Effector memory CD8-positive, alpha-beta T cell (primary cell): ENCODE measurements around the gene ASB13.
A peak's percentile ranks its signal among the peaks of the same experiment; 100 is the strongest.

Source experiments
- ATAC-seq: fragments of 150-1000 bp; cut with Tn5 transposase; replicated peaks from 2 replicates; pipeline ENCODE4 v1.10.0; 2021; ENCODE audit warnings: mild to moderate bottlenecking, moderate library complexity
- DNase-seq, 3 experiments: peaks; one replicate each; pipeline ENCODE4 v3.0.0; 2021
- H3K27ac Mint-ChIP-seq, 2 donors: one replicate each; pipeline ENCODE4 v1.8.0; 2022; ENCODE audit warnings: mild to moderate bottlenecking in 2 of 2, mixed read lengths in 2 of 2, moderate library complexity in 2 of 2
- H3K27me3 Mint-ChIP-seq, 2 donors: one replicate each; pipeline ENCODE4 v1.8.0; 2022; ENCODE audit warnings: mixed read lengths in 2 of 2
- H3K36me3 Mint-ChIP-seq: one replicate; pipeline ENCODE4 v1.8.0; 2022; ENCODE audit warnings: mild to moderate bottlenecking, moderate library complexity, mixed read lengths; ENCODE audit not compliant: insufficient read depth
- H3K4me1 Mint-ChIP-seq, 2 donors: one replicate each; pipeline ENCODE4 v1.8.0; 2022; ENCODE audit warnings: low read depth in 2 of 2, mixed read lengths in 2 of 2
- H3K4me3 Mint-ChIP-seq, 2 donors: one replicate each; pipeline ENCODE4 v1.8.0; 2022; ENCODE audit warnings: mild to moderate bottlenecking in 2 of 2, mixed read lengths in 2 of 2, moderate library complexity in 2 of 2
- H3K9me3 Mint-ChIP-seq, 2 donors: one replicate each; pipeline ENCODE4 v1.8.0; 2022; ENCODE audit warnings: mixed read lengths in 2 of 2
- total RNA-seq, 9 experiments: gene quantifications; one replicate each; lab custom pipeline; 2026; lab: John Stamatoyannopoulos, UW

ASB13 gene
- 1.3 to 20.4 (median 7.5) reads per million in 9 experiments for total RNA-seq

- DNase-seq (peak in 1 of 3 experiments; percentile 14), ATAC-seq (peak; percentile 90)
- Mint-ChIP-seq H3K36me3 (peaks cover 3% of the 10 kb centered on the region), H3K27ac (no peak within 1 kb of the TSS), H3K4me1 (peaks cover 7 to 10% of the 10 kb centered on the region in 2 donors), H3K27me3 (peaks cover 0 to 18% of the 10 kb centered on the region in 2 donors), H3K4me3 (peak within 1 kb of the TSS; percentile 82 to 85), H3K9me3 (no peaks in the 10 kb centered on the region)
These were observed at the start of gene ASB13 for GRCh38 chr10:5666008-5666840. Gene ASB13, minus strand, starts transcription at chr10:5666595. Its CDS starts 44 bp downstream, at chr10:5666551.

- Mint-ChIP-seq H3K4me1 (peaks cover 42 to 66% of the 10 kb centered on the region in 2 donors), H3K9me3 (no peaks in the 10 kb centered on the region), H3K36me3 (peaks cover 3% of the 10 kb centered on the region), H3K4me3 (peak overlapping the region; percentile 72 to 76), H3K27me3 (no peaks in the 10 kb centered on the region), H3K27ac (peak overlapping the region; percentile 83 to 90)
- DNase-seq (no peak), ATAC-seq (peak; percentile 57)
These were observed 45.2 kb upstream of the ASB13 start for GRCh38 chr10:5711642-5712041.

GRCh38 chr10:5710859-5711258 lies 44.5 kb upstream of the ASB13 start:
- peaks cover 42 to 61% of the 10 kb centered on the region in 2 donors for H3K4me1 Mint-ChIP-seq
- H3K4me3 Mint-ChIP-seq: peak overlapping the region; percentile 72 to 76
- H3K27me3 Mint-ChIP-seq: no peaks in the 10 kb centered on the region
- peak overlapping the region; percentile 83 to 90 for H3K27ac Mint-ChIP-seq
- peak; percentile 53 for ATAC-seq
- DNase-seq: no peak
- no peaks in the 10 kb centered on the region for H3K9me3 Mint-ChIP-seq
- no peaks in the 10 kb centered on the region for H3K36me3 Mint-ChIP-seq

GRCh38 chr10:5709865-5710264 lies 43.5 kb upstream of the ASB13 start:
- ATAC-seq: no peak
- no peak for DNase-seq
- Mint-ChIP-seq H3K27ac (no peak overlapping the region), H3K4me3 (peak overlapping the region; percentile 16 to 76), H3K27me3 (no peaks in the 10 kb centered on the region), H3K4me1 (peaks cover 42 to 61% of the 10 kb centered on the region in 2 donors), H3K36me3 (no peaks in the 10 kb centered on the region), H3K9me3 (no peaks in the 10 kb centered on the region)

- no peak for DNase-seq
- Mint-ChIP-seq H3K36me3 (no peaks in the 10 kb centered on the region), H3K27ac (peak overlapping the region; percentile 62 to 87), H3K4me3 (peak overlapping the region; percentile 11 to 26), H3K9me3 (no peaks in the 10 kb centered on the region), H3K27me3 (no peaks in the 10 kb centered on the region), H3K4me1 (peaks cover 40 to 59% of the 10 kb centered on the region in 2 donors)
- no peak for ATAC-seq
These were observed 42.0 kb upstream of the ASB13 start for GRCh38 chr10:5708356-5708755.

- Mint-ChIP-seq H3K9me3 (no peaks in the 10 kb centered on the region), H3K36me3 (no peaks in the 10 kb centered on the region), H3K27me3 (no peaks in the 10 kb centered on the region), H3K4me3 (no peak overlapping the region), H3K4me1 (peaks cover 21 to 41% of the 10 kb centered on the region in 2 donors), H3K27ac (peak overlapping the region in 1 of 2 donors; percentile 56)
- no peak for DNase-seq
- ATAC-seq: no peak
These were observed 31.7 kb upstream of the ASB13 start for GRCh38 chr10:5698062-5698461.

- Mint-ChIP-seq H3K27me3 (no peaks in the 10 kb centered on the region), H3K27ac (no peak overlapping the region), H3K4me3 (no peak overlapping the region), H3K9me3 (no peaks in the 10 kb centered on the region), H3K4me1 (peaks cover 25 to 46% of the 10 kb centered on the region in 2 donors), H3K36me3 (no peaks in the 10 kb centered on the region)
- no peak for DNase-seq
- ATAC-seq: no peak
These were observed 30.9 kb upstream of the ASB13 start for GRCh38 chr10:5697342-5697741.

GRCh38 chr10:5694573-5694972 lies 28.2 kb upstream of the ASB13 start:
- Mint-ChIP-seq H3K4me1 (peaks cover 27 to 49% of the 10 kb centered on the region in 2 donors), H3K9me3 (no peaks in the 10 kb centered on the region), H3K36me3 (no peaks in the 10 kb centered on the region), H3K27me3 (no peaks in the 10 kb centered on the region), H3K27ac (no peak overlapping the region), H3K4me3 (no peak overlapping the region)
- ATAC-seq (no peak), DNase-seq (no peak)

GRCh38 chr10:5692461-5693358 lies 26.3 kb upstream of the ASB13 start:
- peaks cover 28 to 56% of the 10 kb centered on the region in 2 donors for H3K4me1 Mint-ChIP-seq
- H3K9me3 Mint-ChIP-seq: no peaks in the 10 kb centered on the region
- H3K27me3 Mint-ChIP-seq: no peaks in the 10 kb centered on the region

GRCh38 chr10:5691786-5692185 lies 25.4 kb upstream of the ASB13 start:
- peak overlapping the region in 1 of 2 donors; percentile 3 for H3K27ac Mint-ChIP-seq
- ATAC-seq: no peak
- peaks cover 4% of the 10 kb centered on the region for H3K36me3 Mint-ChIP-seq
- no peaks in the 10 kb centered on the region for H3K27me3 Mint-ChIP-seq
- DNase-seq: no peak
- peaks cover 22 to 53% of the 10 kb centered on the region in 2 donors for H3K4me1 Mint-ChIP-seq
- peak overlapping the region; percentile 62 to 73 for H3K4me3 Mint-ChIP-seq
- no peaks in the 10 kb centered on the region for H3K9me3 Mint-ChIP-seq

More at GRCh38 chr10:5692461-5693358, 26.3 kb upstream of the ASB13 start:
- Mint-ChIP-seq H3K36me3 (peaks cover 4% of the 10 kb centered on the region), H3K4me3 (peak overlapping the region; percentile 62 to 73), H3K27ac (peak overlapping the region; percentile 3 to 66)
- ATAC-seq: peak; percentile 93
- peak; percentile 50 to 59 (median 57) for DNase-seq

GRCh38 chr10:5688587-5688986 lies 22.2 kb upstream of the ASB13 start:
- Mint-ChIP-seq H3K9me3 (no peaks in the 10 kb centered on the region), H3K4me3 (no peak overlapping the region), H3K27me3 (no peaks in the 10 kb centered on the region), H3K4me1 (peaks cover 33 to 55% of the 10 kb centered on the region in 2 donors), H3K27ac (no peak overlapping the region), H3K36me3 (peaks cover 20% of the 10 kb centered on the region)
- ATAC-seq (no peak), DNase-seq (no peak)

GRCh38 chr10:5685764-5686240 lies 19.4 kb upstream of the ASB13 start:
- Mint-ChIP-seq H3K27me3 (no peaks in the 10 kb centered on the region), H3K27ac (peak overlapping the region; percentile 95 to 98), H3K36me3 (peaks cover 20% of the 10 kb centered on the region), H3K9me3 (no peaks in the 10 kb centered on the region), H3K4me3 (peak overlapping the region; percentile 93 to 97), H3K4me1 (peaks cover 28 to 42% of the 10 kb centered on the region in 2 donors)
- ATAC-seq (no peak), DNase-seq (no peak)
